Muscle layer of colon (tissue), 2 donors: ENCODE data around the gene PDXK.
"Not testable (repeated sequence)": the region's sequence is repeated elsewhere in the genome, so short reads cannot be mapped to it uniquely, and the experiment has no call there.

Experiments used
- H3K27ac ChIP-seq: one replicate; pipeline ENCODE4 v1.7.0; 2013; ENCODE audit warnings: low read depth, mild to moderate bottlenecking, low read length, moderate library complexity
- H3K27me3 ChIP-seq, 2 donors: one replicate each; pipeline ENCODE4 v1.7.0; 2013; ENCODE audit warnings: low read length in 2 of 2, mild to moderate bottlenecking in 2 of 2; ENCODE audit not compliant: insufficient read depth in 2 of 2, control insufficient read depth in 1 of 2
- H3K36me3 ChIP-seq: one replicate; pipeline ENCODE4 v1.7.0; 2013; ENCODE audit warnings: mild to moderate bottlenecking, low read length; ENCODE audit not compliant: insufficient read depth
- H3K4me1 ChIP-seq: one replicate; pipeline ENCODE4 v1.7.0; 2013; ENCODE audit warnings: mild to moderate bottlenecking, low read length; ENCODE audit not compliant: insufficient read depth
- H3K4me3 ChIP-seq, 2 donors: one replicate each; pipeline ENCODE4 v1.7.0; 2013; ENCODE audit warnings: low read length in 2 of 2, low read depth in 1 of 2, mild to moderate bottlenecking in 1 of 2, moderate library complexity in 1 of 2
- H3K9ac ChIP-seq: one replicate; pipeline ENCODE4 v1.7.0; 2013; ENCODE audit warnings: low read length
- H3K9me3 ChIP-seq: one replicate; pipeline ENCODE4 v1.7.0; 2013; ENCODE audit warnings: mild to moderate bottlenecking, low read length
- donor health status: abdominal sarcoma.
- donor health status: Adenocarcinoma of cecum.

Gene PDXK

GRCh38 chr21:43699933-43700599 is 18.9 kb upstream of the PDXK start:
- Histone ChIP-seq H3K27ac (no peak overlapping the region), H3K36me3 (no peaks in the 10 kb centered on the region), H3K9me3 (no peaks in the 10 kb centered on the region), H3K4me1 (no peaks in the 10 kb centered on the region), H3K27me3 (no peaks in the 10 kb centered on the region), H3K9ac (no peak overlapping the region), H3K4me3 (no peak overlapping the region)

DNA sequence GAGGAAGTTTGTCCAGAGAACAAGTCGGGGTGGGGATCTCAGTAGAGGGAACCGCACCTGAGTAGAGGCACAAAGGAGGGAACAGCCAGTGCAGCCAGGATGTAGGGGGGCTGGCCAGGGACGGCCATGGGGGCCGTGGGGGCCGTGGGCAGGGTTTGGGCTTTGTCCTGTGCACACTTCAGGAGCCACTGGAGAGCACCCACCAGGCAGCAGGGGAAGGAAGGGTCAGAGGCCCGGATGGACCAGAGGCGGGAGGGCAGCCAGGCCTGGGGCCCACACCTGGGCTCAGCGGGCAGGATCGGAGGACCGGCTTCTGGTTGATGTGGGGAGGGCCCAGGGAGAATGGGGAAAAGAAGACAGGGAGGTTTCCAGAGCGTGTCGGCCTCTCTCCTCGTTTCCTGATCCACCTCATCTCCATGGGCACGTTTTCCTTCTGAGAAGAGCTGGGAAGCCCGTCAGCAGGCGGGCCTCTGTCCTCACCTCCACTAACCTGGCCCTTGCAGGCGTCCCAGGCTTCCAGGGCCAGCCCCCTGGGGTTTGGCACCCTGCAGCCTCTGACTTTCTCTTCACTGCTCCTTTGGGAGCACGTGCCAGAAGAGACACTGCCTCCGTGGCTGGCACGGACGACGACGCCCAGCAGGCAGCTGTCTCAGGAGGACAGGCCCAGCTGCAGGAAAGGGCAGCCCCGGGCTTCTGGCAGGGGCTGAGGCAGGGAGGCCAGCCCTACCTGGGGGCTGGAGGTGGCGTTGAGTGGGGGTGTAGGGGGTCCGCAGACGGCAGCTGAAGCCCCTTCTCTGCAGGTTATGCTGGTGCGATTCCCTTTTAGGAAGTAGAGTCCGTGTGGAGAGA is 16.8 kb upstream of the PDXK start:
- Histone ChIP-seq H3K9ac (no peak overlapping the region), H3K27ac (no peak overlapping the region), H3K4me3 (no peak overlapping the region), H3K4me1 (no peaks in the 10 kb centered on the region), H3K36me3 (no peaks in the 10 kb centered on the region), H3K27me3 (no peaks in the 10 kb centered on the region), H3K9me3 (no peaks in the 10 kb centered on the region)

DNA sequence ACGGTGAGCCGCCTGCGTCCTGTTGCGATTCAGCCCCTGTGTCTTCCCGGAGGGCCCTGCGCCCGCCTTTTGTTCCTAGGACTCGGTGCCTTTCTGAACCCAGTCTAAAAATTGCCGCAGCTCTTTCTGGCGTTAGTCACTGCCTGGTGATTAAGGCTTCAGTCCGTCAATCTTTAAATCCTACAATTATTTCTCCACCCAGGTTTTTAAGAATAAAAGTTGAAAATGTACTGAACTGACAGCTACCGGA is 16.2 kb upstream of the PDXK start:
- Histone ChIP-seq H3K27ac (no peak overlapping the region), H3K9ac (no peak overlapping the region), H3K9me3 (no peaks in the 10 kb centered on the region), H3K36me3 (no peaks in the 10 kb centered on the region), H3K4me3 (no peak overlapping the region), H3K27me3 (no peaks in the 10 kb centered on the region), H3K4me1 (no peaks in the 10 kb centered on the region)

DNA sequence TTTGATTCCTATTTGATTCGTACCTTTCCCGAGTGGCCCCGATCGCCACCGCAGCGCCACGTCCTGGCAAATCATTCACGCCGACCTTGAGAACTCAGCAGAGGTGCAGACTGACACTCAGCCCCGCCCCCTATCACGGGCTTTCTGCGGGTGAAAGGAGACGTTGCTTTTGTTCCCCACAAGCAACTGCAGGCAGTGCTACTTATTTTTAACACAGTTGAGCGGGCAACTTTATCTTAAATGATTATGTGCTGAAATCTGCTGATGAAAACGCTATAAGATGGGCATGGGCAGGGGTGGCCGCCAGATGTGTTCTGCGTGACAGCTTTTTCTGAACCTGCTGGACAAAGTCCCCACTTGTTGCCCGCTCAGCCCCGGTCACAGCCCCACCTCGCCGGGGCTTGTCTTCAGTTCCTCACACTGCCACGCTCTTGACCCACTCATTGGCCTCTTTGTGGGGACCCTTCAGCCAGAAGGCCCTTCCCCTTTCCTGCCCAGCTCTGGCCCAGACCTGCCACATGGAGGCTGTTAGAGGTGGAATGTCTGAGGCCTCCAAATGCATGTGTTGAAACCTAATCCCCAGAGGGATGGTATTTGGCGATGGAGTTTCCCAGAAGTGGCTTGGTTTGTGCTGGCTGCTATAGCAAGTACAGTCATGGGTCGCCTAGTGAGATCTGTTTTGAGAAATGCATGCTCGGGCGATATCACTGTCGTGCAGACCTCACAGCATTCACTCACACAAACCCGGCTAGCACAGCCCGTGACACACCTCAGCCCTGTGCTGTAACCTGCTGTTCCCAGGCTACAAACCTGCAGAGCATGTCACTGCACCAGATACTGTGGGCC is 15.7 kb upstream of the PDXK start:
- H3K27me3 ChIP-seq: no peaks in the 10 kb centered on the region
- H3K9ac ChIP-seq: no peak overlapping the region
- no peaks in the 10 kb centered on the region for H3K4me1 ChIP-seq
- no peak overlapping the region for H3K27ac ChIP-seq
- no peak overlapping the region for H3K4me3 ChIP-seq
- H3K36me3 ChIP-seq: no peaks in the 10 kb centered on the region
- H3K9me3 ChIP-seq: no peaks in the 10 kb centered on the region

DNA sequence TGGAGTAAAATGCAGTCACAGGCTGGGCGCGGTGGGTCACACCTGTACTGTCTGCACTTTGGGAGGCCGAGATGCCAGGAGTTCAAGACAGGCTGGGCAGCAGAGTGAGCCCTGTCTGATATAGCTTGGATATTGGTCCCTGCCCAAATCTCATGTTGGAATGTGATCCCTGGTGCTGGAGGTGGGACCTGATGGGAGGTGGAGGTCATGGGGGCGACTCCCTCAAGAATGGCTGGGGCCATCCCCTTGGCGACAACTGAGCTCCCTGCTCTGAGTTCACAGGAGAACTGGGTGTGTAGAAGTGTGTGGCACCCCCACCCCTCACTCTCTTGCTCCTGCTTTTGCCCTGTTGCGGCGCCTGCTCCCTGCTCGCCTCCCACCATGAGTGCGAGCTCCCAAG is 11.5 kb upstream of the PDXK start:
- H3K9ac ChIP-seq: no peak overlapping the region
- no peaks in the 10 kb centered on the region for H3K27me3 ChIP-seq
- no peak overlapping the region for H3K4me3 ChIP-seq
- H3K36me3 ChIP-seq: no peaks in the 10 kb centered on the region
- no peaks in the 10 kb centered on the region for H3K9me3 ChIP-seq
- no peaks in the 10 kb centered on the region for H3K4me1 ChIP-seq
- no peak overlapping the region for H3K27ac ChIP-seq

DNA sequence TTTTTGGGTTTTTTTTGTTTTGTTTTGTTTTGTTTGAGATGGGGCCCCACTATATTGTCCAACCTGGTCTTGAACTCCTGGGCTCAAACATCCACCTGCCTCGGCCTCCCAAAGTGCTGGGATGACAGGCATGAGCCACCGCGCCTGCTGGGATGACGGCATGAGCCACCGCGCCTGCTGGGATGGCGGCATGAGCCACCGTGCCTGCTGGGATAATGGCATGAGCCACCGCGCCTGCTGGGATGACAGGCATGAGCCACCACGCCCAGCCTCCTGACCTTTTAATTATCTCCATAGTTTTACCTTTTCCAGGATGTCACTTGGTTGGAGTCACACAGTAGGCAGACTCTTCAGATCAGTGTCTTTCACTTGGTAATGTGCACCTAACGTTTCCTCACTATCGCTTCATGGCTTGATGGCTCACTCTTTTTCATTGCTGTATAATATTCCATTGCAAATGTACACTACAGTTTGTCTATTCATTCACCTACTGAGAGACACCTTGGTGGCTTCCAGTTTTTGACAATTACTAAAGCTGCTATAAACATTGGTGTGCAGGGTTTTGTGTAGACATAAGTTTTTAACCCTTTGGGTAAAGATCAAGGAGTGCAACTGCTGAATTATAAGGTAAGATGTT is 10.1 kb upstream of the PDXK start:
- H3K4me3 ChIP-seq: no peak overlapping the region

DNA sequence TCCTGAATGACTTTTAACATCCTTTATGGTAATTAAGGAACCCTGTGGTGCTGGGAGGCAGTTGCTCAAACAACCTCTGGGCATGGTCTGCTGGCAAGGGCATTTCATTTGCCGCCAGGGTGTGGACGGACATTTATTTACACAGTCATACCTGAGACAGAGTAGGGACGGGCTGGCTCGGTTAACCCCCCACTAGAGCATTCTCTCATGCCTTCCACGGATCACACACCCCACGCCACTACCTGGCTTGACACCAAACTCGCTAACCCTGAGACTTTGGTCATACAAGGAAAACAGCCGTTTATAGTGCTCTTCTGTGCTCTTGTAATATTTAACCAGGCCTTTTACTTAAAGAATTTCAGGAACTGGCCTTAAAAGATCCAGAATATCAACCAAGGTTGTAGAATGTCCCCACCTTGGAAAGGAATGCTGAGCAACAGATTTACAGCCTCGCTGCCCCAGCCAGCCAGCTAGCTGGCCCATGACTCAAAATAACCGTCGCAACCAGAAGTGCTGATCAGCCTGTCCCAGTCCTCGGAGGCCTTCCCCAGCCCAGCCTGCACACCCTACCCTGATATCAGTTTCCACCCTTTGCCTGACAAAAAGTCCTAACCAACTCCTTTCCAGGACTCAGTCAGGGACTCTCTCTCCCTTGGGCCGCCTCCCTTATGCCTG is 6.5 kb upstream of the PDXK start:
- H3K36me3 ChIP-seq: no peaks in the 10 kb centered on the region
- no peaks in the 10 kb centered on the region for H3K27me3 ChIP-seq
- H3K27ac ChIP-seq: no peak overlapping the region
- no peaks in the 10 kb centered on the region for H3K9me3 ChIP-seq
- H3K4me3 ChIP-seq: no peak overlapping the region
- no peak overlapping the region for H3K9ac ChIP-seq
- no peaks in the 10 kb centered on the region for H3K4me1 ChIP-seq

More for the DNA sequence above, 10.1 kb upstream of the PDXK start:
- no peaks in the 10 kb centered on the region for H3K27me3 ChIP-seq
- no peaks in the 10 kb centered on the region for H3K4me1 ChIP-seq
- no peak overlapping the region for H3K27ac ChIP-seq
- H3K9ac ChIP-seq: no peak overlapping the region
- H3K36me3 ChIP-seq: no peaks in the 10 kb centered on the region
- H3K9me3 ChIP-seq: no peaks in the 10 kb centered on the region

GRCh38 chr21:43713123-43713522 is 5.8 kb upstream of the PDXK start:
- H3K27ac ChIP-seq, H3K9ac ChIP-seq: not testable (repeated sequence)

DNA sequence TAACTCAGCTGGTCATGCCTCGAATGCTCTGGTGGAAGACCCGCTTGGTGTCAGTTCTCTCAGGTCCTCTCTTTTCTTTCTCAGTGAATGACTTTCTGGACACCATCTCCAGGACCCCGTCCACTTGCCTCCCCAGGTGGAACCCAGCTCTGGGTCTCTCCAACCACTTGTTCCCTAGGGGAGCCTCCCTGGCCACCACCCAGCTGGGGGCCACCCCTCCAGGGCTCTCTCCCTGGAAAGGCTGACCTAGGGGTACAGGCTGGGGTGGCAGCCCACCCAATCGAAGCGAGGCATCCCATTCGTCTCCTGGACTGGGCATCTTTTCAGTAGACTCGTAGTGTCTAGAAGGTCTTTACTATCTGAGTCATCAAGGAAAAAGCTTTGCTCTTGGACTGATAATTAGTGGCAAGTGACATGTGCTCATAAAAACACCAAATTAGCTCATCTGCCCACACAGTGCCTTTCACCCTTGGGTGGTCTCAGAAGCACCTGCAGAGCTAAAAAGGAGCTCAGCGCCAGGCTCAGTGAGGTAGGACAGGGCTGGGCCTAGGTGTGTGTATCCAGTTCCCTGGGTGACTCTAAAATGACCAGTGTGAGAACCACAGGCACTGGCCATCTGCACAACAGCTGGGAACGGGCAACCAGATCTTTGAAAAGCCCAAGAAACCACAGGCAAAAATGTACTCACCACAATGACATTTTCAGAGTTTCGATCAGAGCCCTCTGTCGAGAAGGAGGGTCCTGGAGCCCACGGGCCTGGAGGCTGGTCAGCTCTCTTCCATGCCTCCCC is 2.4 kb upstream of the PDXK start:
- no peaks in the 10 kb centered on the region for H3K27me3 ChIP-seq
- H3K4me1 ChIP-seq: peaks cover 17% of the 10 kb centered on the region
- no peaks in the 10 kb centered on the region for H3K9me3 ChIP-seq
- H3K9ac ChIP-seq: no peak overlapping the region
- no peaks in the 10 kb centered on the region for H3K36me3 ChIP-seq
- no peak overlapping the region for H3K4me3 ChIP-seq
- H3K27ac ChIP-seq: no peak overlapping the region

More at GRCh38 chr21:43713123-43713522, 5.8 kb upstream of the PDXK start:
- H3K4me3 ChIP-seq, H3K4me1 ChIP-seq, H3K9me3 ChIP-seq, H3K27me3 ChIP-seq, H3K36me3 ChIP-seq: not testable (repeated sequence)

- Histone ChIP-seq H3K9me3 (no peaks in the 10 kb centered on the region), H3K36me3 (no peaks in the 10 kb centered on the region), H3K9ac (no peak overlapping the region), H3K27me3 (no peaks in the 10 kb centered on the region), H3K4me1 (peaks cover 22% of the 10 kb centered on the region), H3K4me3 (no peak overlapping the region), H3K27ac (no peak overlapping the region)
Measured at GRCh38 chr21:43717166-43717853, 1.6 kb upstream of the PDXK start.
